NCI-H748 treated with DMSO at 0.1 percent for 48 hours (cell line): ENCODE measurements around the gene KLHL18.
"Not testable (repeated sequence)": the region's sequence is repeated elsewhere in the genome, so short reads cannot be mapped to it uniquely, and the experiment has no call there.

ENCODE experiments used
- DNase-seq: peaks from one replicate; lab custom pipeline; 2025; lab: John Stamatoyannopoulos, UW

The KLHL18 gene

DNA sequence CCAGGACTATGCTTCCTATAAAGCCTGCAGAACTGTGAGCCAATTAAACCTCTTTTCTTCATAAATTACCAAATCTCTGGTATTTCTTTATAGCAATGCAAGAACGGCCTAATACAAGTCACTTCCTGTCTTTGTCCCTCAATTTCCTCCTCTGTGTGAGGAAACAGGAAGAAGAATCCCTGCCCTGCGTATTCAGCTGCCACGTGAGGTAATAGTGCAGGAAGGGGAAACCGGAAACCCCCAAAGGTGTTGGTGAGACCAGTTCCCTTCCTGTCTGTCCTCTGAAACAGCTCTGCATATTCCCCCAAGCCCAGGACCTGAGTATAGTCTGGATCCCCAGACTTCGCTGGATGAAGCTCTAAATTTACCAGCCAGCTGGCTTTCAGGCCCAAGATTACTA lies 80.0 kb downstream of the KLHL18 start:
- no peak for DNase-seq

DNA sequence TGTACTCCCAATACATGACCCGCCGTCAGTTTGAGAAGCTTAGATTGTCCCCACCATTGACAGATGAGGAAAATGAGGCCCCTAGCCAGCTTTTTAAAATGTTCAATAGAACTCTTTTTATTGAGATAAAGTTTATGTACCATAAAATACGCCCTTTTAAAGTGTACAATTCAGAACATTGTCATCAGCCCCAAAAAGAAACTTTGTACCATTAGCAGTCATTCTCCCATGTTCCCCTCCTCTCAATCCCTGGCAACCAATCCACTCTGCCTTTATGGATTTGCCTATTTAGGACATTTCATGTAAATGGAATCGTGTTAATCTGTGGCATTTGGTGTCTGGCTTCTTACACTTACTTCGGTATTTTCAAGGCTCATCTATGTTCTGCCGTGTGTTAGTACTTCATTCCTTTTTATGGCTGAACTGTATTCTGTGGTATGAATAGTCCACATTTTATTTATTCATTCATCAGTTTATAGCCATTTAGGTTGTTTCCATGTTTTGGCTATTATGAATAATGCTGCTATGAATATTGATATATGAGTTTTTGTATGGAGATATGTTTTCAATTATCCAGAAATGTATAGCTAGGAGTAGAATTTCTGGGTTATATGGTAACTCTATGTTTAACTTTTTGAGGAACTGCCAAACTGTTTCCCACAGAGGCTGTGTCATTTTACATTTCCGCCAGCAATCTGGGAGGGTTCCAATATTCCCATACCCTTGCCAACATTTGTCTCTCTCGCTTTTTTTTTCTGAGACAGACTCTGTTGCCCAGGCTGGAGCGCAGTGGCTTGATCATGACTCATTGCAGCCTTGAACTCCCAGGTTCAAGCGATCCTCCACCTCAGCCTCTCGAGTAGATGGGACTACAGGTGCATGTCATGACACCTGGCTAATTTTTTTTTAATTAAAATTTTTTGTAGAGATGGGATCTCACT lies 82.7 kb downstream of the KLHL18 start:
- DNase-seq = no peak

DNA sequence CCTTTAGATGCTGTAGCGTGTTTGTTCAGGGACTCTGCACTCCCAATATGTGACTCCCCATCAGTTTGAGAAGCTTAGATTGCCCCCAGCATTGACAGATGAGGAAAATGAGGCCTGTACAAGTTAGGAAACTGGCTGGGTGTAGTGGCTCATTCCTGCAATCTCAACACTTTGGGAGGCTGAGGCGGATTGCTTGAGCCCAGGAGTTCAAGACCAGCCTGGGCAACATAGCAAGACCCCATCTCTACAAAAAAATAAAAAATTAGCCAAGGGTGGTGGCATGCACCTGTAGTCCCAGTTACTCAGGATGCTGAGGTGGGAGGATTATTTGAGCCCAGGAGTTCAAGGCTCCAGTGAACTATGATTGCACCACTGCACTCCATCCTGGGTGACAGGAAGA lies 84.1 kb downstream of the KLHL18 start:
- DNase-seq = no peak

- no peak for DNase-seq
These were observed 84.9 kb downstream of the KLHL18 start for GRCh38 chr3:47367631-47368030.

- not testable (repeated sequence) for DNase-seq
These were observed 87.3 kb downstream of the KLHL18 start for GRCh38 chr3:47370020-47370419.

- no peak for DNase-seq
These were observed 88.3 kb downstream of the KLHL18 start for GRCh38 chr3:47370887-47371697.

GRCh38 chr3:47374587-47374986 lies 91.8 kb downstream of the KLHL18 start:
- DNase-seq = no peak

DNA sequence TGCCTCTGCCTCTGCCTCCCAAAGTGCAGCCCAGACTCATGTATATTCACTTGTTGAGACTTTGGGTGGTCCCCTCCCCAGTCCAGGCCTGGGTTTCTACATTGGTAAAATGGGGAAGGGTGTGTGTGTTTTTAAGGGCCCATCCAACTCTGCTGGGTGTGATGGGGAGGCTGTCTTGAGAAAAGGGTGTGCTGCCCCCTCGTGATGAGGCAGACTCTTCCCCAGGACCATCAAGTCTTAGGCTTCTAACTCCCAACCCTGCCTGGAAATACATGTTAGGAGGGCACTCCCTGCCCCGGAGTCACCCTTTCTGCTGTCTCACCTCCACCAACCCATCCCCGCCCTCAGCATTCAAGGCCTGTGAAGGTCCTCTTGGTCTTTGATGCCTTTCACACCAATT lies 93.6 kb downstream of the KLHL18 start:
- no peak for DNase-seq

GRCh38 chr3:47377186-47377585 lies 94.4 kb downstream of the KLHL18 start:
- no peak for DNase-seq

- no peak for DNase-seq
These were observed 96.1 kb downstream of the KLHL18 start for GRCh38 chr3:47378869-47379268.

DNA sequence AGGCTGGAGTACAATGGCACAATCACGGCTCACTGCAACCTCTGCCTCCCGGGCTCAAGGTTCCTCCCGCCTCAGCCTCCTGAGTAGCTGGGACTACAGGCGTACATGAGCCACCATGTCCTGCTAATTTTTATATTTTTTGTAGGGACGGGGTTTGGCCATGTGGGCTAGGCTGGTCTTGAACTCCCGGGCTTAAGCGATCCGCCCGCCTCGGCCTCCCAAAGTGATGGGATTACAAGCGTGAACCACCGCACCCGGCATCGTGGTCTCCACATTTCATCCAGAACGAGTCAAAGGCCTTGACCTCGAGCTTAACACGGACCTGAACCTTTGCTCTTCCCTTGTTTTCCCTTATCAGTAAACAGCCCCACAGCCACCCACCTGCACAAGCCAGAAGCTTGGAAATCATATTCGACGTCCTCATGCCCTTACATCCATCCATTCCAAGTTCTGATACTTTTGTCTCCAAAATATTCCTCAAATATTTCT lies 96.7 kb downstream of the KLHL18 start:
- no peak for DNase-seq

DNA sequence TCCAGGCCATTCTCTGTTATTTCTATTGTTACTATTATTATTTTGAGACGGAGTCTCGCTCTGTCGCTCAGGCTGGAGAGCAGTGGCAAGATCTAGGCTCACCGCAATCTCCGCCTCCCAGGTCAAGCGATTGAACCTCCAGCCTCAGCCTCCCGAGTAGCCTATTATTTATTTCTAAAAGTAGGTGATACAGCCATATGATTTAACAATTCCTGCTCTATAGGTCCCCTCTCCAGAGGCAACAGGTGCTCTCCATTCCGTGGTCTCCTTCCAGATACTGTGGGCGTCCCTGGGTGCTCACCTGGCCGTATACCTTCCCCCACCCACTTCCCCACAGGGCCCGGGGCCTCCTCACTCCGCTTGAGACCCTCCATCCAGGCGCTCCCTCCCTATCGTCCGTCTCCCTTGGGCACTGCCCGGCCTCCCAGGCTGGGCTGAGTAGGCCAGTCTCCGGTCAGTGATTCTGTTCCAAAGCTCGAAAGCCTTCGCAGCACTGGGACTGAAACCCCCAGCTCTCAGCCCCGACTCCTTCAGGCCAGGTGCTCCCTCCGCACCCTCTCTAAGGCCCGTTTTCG lies 97.4 kb downstream of the KLHL18 start:
- DNase-seq = peak; percentile 4

GRCh38 chr3:47380601-47381316 lies 98.0 kb downstream of the KLHL18 start, which contains the start of gene PTPN23:
Gene PTPN23, plus strand, starts transcription at chr3:47381021. Its CDS starts 76 bp downstream, at chr3:47381097.
- DNase-seq = peak; percentile 87

DNA sequence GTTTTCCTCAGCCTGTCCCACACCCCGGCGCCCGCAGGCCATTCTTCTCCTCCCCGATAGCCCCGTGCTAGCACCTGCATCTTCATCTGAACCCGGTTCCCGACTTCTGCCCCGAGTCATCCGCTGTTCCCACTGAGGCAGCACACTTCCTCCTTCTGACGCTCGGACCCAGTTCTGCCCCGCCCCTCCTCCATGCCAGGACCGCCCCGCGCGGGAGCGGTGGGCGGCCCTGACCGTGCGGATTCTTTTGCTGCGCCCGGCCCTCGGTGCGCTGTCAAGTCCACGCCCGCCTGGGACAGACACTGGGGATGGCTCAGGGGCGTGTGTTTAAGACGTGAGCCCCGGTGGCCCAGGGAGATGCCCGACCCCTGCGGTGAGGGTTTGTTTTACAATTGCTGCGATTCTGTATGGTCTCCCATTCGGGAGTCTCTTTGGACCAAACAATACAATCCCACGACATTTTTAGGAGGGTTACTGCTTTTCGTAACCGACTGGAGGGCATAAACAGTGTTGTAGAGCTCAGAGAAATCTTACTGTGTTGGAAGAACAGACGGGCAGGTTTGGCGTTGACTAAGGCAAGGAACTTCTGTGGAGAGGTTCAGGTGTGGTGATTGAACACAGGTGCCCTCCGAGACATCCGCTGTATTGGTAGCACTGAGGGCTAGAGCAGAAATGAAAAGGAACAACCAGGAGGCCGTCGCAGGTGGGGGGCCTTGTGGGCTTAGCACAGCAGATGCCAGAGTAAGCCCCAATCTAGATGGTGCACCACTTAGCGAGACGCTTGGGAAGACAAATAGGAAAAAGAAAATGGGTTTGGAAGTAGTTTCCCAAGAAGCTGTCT lies 98.8 kb downstream of the KLHL18 start:
- DNase-seq = peak; percentile 56

- DNase-seq = no peak
These were observed 101.7 kb downstream of the KLHL18 start for GRCh38 chr3:47384425-47384824.

- DNase-seq = no peak
These were observed 102.3 kb downstream of the KLHL18 start for GRCh38 chr3:47385007-47385406.

- DNase-seq = no peak
These were observed 103.1 kb downstream of the KLHL18 start for GRCh38 chr3:47385796-47386195.

DNA sequence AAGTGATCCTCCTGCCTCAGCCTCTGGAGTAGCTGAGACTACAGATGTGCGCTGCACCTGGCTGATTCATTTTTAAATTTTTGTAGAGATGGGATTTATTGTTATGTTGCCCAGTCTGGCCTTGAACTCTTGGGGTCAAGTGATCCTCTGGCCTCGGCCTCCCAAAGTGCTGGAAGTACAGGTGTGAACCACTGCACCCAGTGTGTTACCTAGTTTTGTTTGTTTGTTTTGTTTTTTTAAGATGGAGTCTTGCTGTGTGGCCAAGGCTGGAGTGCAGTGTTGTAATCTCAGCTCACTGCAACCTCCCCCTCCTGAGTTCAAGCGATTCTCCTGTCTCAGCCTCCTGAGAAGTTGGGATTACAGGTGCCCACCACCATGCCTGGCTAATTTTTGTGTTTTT lies 110.2 kb downstream of the KLHL18 start:
- no peak for DNase-seq

- DNase-seq = no peak
These were observed 111.6 kb downstream of the KLHL18 start for GRCh38 chr3:47394140-47394870.

DNA sequence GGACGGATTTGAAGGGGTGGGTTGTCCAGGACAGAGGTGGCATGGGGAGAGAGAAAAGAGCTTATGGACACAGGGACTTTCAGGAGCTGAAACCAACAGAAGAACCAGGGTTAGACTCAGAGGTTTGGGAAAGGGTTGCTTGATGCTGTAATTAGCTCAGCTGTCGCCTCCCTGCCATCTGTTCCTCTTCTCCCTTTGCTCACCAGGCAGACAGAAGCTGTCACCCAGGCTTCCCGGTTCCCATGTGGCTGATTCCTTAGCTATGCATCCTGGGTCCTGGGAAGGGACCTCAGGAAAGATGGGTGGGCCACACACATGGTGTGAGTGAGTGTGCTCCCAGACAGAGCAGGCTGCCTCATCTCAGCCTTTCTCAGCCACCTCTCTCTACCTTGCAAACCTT lies 112.1 kb downstream of the KLHL18 start:
- no peak for DNase-seq
